M059J (cell line): ENCODE data around the gene DDX47. TPM values are rescaled to one million over a fixed set of nuclear protein-coding genes. Genes with fewer than 3 reads are reported as not detected.
"Not testable (repeated sequence)": the region's sequence is repeated elsewhere in the genome, so short reads cannot be mapped to it uniquely, and the experiment has no call there.

Experiments used
- DNase-seq: peaks from one replicate; pipeline ENCODE4 v3.0.0-alpha.2; 2012; ENCODE audit warnings: low read depth
- total RNA-seq: library from RNA; depleted of rRNA; stranded (reverse); fragments of >200 nt; shearing (Covaris generic); gene quantifications from 2 replicates; pipeline ENCODE4 v1.2.3, GENCODE V29; 2014

DDX47 gene
- total RNA-seq, 1 experiment from 2014 or later = 125 TPM

DNA sequence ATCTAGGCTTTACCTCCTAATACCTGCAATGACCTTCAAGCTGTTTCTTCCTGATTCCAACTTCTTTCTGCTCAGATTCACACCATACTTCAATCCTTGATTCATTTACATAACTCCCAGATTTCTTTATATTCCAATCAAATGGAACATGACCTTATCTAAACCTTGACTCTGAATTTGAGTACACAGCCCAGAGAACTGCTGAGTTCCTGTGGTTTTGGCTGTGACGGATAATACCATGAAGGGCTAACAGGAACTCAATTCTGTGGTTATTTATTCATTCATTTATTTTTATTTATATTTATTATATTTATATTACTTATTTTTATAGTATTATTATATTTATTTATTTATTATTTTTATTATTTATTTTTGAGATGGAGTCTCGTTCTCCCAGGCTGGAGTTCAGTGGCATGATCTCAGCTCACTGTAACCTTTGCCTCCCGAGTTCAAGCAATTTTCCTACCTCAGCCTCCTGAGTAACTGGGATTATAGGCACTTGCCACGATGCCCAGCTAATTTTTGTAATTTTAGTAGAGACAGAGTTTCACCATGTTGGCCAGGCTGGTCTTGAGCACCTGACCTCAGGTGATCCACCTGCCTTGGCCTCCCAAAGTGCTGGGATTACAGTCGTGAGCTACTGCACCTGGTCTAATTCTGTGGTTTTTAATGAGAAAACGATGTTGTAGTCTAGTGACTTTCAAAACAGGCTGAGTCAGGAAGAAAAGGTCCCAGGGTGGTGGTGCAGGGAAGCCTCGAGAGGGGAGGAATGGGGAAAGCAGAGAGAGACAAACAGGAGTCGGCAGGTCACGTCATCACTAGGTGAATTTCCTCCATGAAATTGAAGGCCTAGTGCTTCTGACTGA lies 16.0 kb upstream of the DDX47 start:
- no peak for DNase-seq

- no peak for DNase-seq
These were observed 15.4 kb upstream of the DDX47 start for GRCh38 chr12:12797794-12798152.

DNA sequence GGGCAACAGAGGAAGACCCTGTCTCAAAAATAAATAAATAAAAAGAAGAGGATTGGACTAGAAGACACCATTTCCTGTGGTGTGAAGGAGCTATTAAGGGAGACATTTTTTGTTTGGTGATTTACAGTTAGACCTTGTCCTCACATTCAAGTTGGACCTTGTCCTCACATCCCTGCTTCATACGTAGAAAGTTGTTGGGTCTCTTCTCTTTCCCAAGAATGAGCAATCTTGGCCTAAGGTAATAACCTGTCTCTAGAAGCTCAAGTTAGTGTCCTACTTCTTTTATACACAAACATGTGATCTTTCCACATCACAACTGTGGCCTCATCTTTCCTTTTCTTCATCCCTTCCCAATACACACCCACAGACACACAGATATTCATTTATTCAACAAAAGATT lies 14.7 kb upstream of the DDX47 start:
- DNase-seq = no peak

- no peak for DNase-seq
These were observed 13.8 kb upstream of the DDX47 start for GRCh38 chr12:12799163-12799920.

DNA sequence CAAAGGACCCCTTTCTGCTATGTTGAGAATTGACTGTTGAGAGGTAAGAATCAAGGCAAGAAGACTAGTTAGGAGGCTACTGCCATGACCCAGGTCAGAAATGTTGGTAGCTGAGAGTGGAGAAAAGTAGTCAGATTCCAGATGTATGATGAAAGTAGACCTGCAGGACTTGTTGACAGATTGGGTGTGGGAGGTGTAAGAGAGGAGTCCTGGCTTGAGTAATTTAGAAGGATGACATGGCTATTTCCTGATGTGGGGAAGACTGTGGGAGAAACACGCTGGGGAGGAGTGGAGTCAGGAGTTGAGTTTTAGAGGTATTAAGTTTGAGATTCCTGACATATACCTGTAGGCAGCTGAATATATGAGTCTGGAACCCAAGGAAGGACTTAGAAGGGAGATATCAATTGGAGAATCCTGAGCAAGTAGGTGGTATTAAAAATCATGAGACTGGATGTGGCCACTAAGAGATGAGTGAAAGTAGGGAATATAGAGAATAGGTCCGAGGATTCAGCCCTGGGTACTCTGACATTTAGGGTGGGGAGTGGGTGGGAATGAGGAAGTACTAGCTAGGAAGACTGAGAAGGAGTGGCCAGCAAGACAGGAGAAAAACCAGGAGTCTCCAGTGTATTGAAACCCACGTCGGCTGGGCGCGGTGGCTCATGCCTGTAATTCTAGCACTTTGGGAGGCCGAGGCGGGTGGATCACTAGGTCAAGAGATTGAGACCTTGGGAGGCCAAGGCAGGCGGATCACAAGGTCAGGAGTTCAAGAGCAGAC lies 12.6 kb upstream of the DDX47 start:
- DNase-seq = no peak

DNA sequence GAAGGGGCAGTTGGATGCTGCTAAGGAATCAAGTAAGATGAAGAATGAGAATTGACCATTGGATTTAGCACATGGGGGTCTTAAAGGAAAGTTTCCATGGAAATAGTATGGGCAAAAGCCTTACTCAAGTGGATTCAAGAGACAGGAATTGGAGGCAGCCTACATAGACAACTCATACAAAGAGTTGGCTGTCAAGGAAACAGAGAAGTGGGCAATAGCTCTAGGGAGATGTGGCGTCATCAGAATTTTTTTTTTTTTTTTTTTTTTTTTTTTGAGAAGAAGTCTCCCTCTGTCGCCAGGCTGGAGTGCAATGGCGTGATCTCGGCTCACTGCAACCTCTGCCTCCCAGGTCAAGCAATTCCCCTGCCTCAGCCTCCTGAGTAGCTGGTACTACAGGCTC lies 11.5 kb upstream of the DDX47 start:
- not testable (repeated sequence) for DNase-seq

DNA sequence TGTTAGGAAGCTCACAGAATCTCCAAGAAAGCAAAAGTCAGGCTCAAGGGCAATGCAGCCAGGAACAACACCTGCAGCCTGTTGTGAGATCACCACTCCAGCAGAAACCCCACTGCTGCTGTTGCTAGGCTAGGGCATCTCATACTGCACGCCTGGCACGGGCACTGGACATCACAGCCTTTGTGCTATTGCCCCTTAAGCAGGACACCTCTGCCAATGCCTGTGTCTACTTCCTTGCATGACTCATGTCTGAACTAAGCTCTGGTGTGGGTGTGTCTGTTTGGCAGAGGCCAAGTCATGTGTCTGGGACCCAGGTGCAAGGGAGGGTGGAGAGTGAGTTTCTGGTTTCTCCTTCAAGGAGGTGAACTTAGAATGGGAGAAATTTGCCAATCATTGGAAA lies 10.0 kb upstream of the DDX47 start:
- DNase-seq = peak; percentile 97

DNA sequence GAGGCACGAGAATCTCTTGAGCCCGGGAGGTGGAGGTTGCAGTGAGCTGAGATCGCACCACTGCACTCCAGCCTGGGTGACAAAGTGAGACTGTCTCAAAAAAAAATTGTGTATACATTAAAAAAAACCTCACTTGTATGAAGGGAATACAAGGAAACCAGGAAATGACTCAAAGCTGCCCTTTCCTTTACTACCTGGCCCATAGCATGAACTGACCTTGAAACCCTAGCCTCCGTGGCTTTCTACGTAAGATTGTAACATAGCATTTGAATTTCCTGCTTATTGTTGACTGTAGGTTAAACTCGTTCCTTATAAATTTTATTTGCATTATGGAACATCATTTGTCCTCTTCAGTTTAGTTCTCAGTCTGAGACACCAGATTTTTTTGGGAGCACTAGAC lies 9.1 kb upstream of the DDX47 start:
- peak; percentile 58 for DNase-seq

- DNase-seq = peak; percentile 93
These were observed 8.7 kb upstream of the DDX47 start for GRCh38 chr12:12804432-12804886.

DNA sequence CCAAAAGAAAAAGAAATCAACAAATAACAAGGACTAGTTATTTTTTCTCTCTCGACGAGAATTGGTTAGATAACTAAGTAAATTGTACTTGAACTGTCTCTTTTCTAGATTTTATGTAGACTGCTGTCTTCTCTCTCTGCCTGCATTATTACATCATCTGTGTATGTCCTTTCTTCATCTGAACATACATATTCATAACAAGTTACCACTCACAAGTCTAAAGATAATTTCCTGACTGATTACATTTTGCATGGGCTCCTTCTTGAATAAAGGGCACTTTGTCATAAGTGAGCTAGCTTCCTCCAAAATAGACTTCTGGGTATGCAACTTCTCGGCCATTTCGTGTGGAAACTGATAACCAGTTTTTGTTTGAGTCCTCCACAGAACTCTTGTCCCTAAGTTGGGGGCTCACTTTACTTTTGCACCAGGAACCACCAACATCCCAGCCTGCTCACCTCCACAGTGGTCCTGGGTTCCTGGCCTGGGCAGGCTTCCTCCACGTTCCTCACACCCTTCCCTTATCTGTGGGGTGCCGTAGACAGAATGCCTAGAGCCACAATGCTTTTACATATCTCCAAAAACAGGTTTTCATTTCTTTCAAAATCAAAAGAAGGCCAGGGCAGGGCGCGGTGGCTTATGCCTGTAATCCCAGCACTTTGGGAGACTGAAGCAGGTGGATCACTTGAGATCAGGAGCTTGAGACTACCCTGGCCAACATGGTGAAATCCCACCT lies 6.2 kb upstream of the DDX47 start:
- no peak for DNase-seq

DNA sequence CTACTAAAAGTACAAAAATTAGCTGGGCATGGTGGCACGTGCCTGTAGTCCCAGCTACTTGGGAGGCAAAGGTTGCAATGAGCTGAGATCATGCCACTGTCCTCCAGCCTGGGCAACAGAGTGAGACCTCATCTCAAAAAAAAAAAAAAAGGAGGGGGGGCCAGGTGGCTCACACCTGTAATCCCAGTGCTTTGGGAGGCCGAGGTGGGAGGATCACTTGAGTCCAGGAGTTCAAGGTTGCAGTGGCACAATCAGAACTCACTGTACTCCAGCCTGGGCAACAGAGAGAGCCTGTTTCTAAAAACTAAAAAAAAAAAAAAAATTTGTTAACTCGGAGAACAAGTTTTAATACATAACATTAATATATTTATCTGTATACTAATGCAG lies 5.6 kb upstream of the DDX47 start:
- not testable (repeated sequence) for DNase-seq

DNA sequence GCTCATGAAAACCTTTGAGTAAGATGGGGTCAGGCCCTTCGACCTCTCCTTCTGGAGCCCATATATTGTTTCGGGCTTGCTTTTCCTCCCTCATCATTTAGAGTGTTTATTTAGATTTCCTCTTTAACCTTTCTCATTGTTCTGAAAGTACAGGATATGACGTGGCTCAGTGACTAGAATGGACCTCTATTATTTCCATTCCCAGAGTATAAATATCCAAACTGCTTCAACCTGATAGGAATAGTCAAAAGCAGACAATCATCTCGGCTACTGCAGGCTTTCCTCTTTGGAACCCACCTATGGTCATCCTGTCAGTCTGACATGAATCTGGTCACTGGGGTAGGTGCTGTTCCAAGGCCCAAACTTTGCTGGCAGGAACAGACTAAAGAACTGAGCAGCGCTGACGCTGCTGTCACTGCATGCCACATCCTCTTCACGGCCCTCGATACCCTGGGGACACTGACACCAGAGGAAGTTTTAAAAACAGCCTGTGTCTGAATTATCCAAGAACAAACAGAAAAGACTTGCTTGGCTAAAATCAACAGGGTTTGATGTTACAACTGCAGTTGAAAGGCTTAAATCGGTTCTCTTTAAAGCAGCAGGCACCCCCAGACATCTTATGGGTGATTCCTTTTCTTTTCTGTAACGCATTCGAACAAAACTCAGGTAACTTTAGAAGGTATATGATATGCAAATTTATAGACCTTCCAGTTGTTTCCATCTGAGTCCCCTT lies 5.0 kb upstream of the DDX47 start:
- peak; percentile 56 for DNase-seq

DNA sequence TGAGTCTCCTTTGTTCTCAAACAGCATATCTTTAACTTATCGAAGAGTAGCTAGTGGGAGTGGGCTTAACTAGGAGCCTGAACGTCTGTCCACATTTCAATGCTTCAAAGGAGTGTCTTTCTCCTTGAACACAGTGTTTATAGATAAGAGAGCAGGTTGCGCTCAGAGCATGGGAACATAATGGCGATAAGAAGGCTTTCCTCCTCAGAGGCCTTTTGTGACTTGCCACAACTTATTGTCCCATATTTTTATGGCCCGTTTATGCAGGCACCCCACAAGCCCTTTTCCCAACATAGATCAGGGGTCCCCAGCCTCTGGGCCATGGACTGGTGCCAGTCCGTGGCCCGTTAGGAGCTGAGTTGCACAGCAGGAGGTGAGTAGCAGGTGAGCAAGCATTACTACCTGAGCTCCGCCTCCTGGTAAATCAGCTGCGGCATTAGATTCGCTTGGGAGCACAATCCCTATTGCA lies 2.6 kb upstream of the DDX47 start:
- no peak for DNase-seq

GRCh38 chr12:12811343-12811742 lies 1.8 kb upstream of the DDX47 start:
- DNase-seq = no peak

GRCh38 chr12:12812174-12812573 lies 972 bp upstream of the DDX47 start:
- DNase-seq = peak; percentile 27

GRCh38 chr12:12812618-12813119 lies 477 bp upstream of the DDX47 start:
- no peak for DNase-seq

DNA sequence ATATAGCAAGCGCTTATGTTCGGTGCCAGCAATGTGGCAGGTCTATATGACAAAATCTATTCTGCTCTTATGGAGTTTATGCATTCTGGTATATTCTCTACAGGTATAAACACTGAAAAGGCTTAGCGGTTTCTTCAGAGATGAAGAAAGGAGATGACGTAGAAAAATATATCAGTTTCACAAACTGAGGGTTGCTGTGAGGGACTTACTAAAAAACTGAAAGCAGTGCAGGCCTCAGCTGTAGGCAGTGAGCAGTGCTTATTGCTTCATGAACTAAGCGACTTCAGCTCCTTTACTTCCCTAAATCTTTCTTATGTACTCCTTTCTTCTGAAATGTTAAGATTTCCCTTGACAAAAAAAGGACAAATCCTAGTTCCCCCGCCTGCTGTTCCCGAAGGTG lies 4.5 kb downstream of the DDX47 start:
- no peak for DNase-seq

DNA sequence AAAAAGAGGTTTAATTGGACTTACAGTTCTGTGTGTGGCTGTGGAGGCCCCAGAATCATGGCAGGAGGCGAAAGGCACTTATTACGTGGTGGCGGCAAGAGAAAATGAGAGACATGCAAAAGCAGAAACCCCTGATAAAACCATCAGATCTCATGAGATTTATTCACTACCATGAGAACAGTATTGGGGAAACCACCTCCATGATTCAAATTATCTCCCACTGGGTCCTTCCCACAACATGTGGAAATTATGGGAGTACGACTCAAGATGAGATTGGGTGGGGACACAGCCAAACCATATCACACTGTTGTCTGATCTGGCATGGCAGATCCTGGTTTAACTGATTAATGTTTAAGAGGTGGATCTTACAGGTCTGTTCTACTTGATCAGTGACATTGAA lies 5.6 kb downstream of the DDX47 start:
- peak; percentile 38 for DNase-seq

GRCh38 chr12:12819221-12819620 lies 6.1 kb downstream of the DDX47 start:
- DNase-seq = no peak

- peak; percentile 99 for DNase-seq
These were observed 6.7 kb downstream of the DDX47 start for GRCh38 chr12:12819752-12820311.
